ENCODE results near the gene SLC38A7. TPM values are rescaled to one million over a fixed set of nuclear protein-coding genes. Genes with fewer than 3 reads are reported as not detected.
A peak's percentile ranks its signal among the peaks of the same experiment; 100 is the strongest.

SLC38A7 gene, protein sequence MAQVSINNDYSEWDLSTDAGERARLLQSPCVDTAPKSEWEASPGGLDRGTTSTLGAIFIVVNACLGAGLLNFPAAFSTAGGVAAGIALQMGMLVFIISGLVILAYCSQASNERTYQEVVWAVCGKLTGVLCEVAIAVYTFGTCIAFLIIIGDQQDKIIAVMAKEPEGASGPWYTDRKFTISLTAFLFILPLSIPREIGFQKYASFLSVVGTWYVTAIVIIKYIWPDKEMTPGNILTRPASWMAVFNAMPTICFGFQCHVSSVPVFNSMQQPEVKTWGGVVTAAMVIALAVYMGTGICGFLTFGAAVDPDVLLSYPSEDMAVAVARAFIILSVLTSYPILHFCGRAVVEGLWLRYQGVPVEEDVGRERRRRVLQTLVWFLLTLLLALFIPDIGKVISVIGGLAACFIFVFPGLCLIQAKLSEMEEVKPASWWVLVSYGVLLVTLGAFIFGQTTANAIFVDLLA
- total RNA-seq (18.0 and 23.9 TPM in 2 replicates), polyA plus RNA-seq (7.9 and 8.3 TPM in 2 replicates), polyA minus RNA-seq (9.9 and 10.1 TPM in 2 replicates)
- total RNA-seq (2013): 4.3 TPM

DNA sequence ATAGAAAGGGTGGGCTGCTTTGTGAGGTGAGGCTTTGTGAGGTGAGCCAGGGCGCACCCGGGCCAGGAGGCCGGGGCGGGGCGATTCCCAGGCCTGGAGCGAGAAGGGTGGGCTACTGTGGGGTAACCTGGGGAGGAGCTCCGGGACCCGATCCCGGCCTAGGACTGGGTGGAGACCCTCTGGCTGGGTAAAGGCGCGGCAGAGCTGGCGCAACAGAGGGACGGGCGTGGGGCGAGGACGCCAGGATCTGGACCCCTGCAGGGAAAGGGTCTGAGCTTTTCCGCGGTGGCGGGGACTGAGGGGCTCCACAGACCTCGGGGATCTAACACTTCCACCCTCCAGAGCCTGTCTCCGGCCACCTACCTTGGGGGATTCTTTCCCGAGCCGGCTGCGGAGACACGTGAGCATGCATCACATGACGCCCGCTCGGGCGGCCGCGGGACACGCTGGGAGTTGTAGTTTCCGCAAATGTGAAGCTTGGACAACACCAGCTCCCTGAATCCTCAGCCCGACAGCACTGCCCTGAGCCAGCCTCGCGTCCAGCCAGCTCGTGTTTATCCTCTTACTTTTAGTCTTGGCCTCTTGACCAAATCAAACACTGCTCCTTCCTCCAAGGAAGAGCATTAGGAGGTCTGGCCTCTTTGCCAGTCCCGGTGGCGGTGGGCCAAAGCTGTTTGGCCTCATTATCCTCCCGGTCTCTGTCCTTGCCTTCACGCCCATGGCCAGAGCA lies at the start of gene SLC38A7:
TSS of gene SLC38A7 (minus strand) at position 417 of the 730 bp plus-strand sequence. CDS start 4,644 bp downstream, outside the sequence.
- Histone ChIP-seq H3K36me3 (replicated peaks in 1 of 2; ENCODE audit: control extremely low read depth in 1 of 2, control insufficient read depth in 1 of 2, extremely low read depth in 1 of 2, insufficient read depth in 2 of 2, low read length in 1 of 2) (no peaks in the 10 kb centered on the region), H3K27ac (ENCODE audit: low read length in 2 of 2) (peak within 1 kb of the TSS; percentile 11 to 80), H3K9ac (ENCODE audit: low read length) (peak within 1 kb of the TSS; percentile 91), H3K4me1 (ENCODE audit: control insufficient read depth in 2 of 2, insufficient read depth in 2 of 2, low read length in 2 of 2) (peaks cover 10 to 17% of the 10 kb centered on the region in 2 donors), H3K9me3 (ENCODE audit: control extremely low read depth in 1 of 3, control insufficient read depth in 2 of 3, insufficient read depth in 1 of 3, low read length in 2 of 3) (no peaks in the 10 kb centered on the region), H4K20me1 (ENCODE audit: control insufficient read depth, insufficient read depth, low read length, poor library complexity, severe bottlenecking) (no peaks in the 10 kb centered on the region), H3K79me2 (ENCODE audit: control insufficient read depth, insufficient read depth, low read length) (peaks cover 11% of the 10 kb centered on the region), H3K4me2 (replicated peaks; ENCODE audit: low read depth, low read length, poor library complexity, severe bottlenecking) (peak within 1 kb of the TSS; percentile 96), H2AFZ (ENCODE audit: insufficient read depth, low read depth, low read length, poor library complexity, severe bottlenecking) (peak within 1 kb of the TSS; percentile 97), H3K4me3 (ENCODE audit: control extremely low read depth in 1 of 5, extremely low read depth in 1 of 5, insufficient read depth in 1 of 5, low read depth in 2 of 5, low read length in 4 of 5) (peak within 1 kb of the TSS; percentile 30 to 98 (median 74)), H3K27me3 (replicated peaks in 1 of 4; ENCODE audit: control extremely low read depth in 1 of 4, control insufficient read depth in 3 of 4, insufficient read depth in 4 of 4, low read length in 3 of 4) (no peaks in the 10 kb centered on the region)
- POLR2A ChIA-PET: no interaction called here
- 10% methylated on average over 41 of the region's 41 CpGs for WGBS (ENCODE audit: insufficient coverage)
- peak within 1 kb of the TSS; percentile 93 for H3K4me3 Mint-ChIP-seq
- DNase-seq: peak; percentile 81
- no peak for TF ChIP-seq EZH2 (IDR thresholded peaks at IDR 0.05; ENCODE audit: borderline replicate concordance, insufficient read depth, low read depth, low read length, poor library complexity, severe bottlenecking)
- TF ChIP-seq, protein P1, sequence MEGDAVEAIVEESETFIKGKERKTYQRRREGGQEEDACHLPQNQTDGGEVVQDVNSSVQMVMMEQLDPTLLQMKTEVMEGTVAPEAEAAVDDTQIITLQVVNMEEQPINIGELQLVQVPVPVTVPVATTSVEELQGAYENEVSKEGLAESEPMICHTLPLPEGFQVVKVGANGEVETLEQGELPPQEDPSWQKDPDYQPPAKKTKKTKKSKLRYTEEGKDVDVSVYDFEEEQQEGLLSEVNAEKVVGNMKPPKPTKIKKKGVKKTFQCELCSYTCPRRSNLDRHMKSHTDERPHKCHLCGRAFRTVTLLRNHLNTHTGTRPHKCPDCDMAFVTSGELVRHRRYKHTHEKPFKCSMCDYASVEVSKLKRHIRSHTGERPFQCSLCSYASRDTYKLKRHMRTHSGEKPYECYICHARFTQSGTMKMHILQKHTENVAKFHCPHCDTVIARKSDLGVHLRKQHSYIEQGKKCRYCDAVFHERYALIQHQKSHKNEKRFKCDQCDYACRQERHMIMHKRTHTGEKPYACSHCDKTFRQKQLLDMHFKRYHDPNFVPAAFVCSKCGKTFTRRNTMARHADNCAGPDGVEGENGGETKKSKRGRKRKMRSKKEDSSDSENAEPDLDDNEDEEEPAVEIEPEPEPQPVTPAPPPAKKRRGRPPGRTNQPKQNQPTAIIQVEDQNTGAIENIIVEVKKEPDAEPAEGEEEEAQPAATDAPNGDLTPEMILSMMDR (IDR thresholded peaks at IDR 0.05): no peak
- peaks cover 17% of the 10 kb centered on the region for H3K4me1 Mint-ChIP-seq
- peaks cover 1% of the 10 kb centered on the region for H3K27me3 Mint-ChIP-seq
- intact Hi-C loops (cut with micrococcal nuclease): loop anchor here (1.0 to 5.0 kb wide), 3 partner anchors 48 to 292 kb away; partner anchors contain the start of genes GINS3 and GOT2
- peak within 1 kb of the TSS; percentile 80 for H3K27ac Mint-ChIP-seq
- no peaks in the 10 kb centered on the region for H3K9me3 Mint-ChIP-seq (ENCODE audit: insufficient read depth)
- peak; percentile 89 for ATAC-seq (ENCODE audit: low read depth)
- CTCF ChIA-PET: interaction anchor here (0.8 to 2.0 kb wide), 3 partner anchors 48 to 71 kb away, joined by 3 to 9 read pairs (median 3); no protein-coding TSS in a partner anchor

All from B cell (primary cell).